GM23248 (cell line): ENCODE measurements around the gene MYO5C. TPM values are rescaled to one million over a fixed set of nuclear protein-coding genes. Genes with fewer than 3 reads are reported as not detected.

Experiments
- DNase-seq: peaks from one replicate; pipeline ENCODE4 v3.0.0-alpha.2; 2015
- H2AFZ ChIP-seq: fragments of 200-600 bp; sonication (generic); 2 replicates; pipeline ENCODE4 v1.6.1; 2016; ENCODE audit warnings: antibody characterized with exemption
- H3F3A ChIP-seq: fragments of 200-600 bp; sonication (generic); 2 replicates; pipeline ENCODE4 v1.6.1; 2016; ENCODE audit warnings: mild to moderate bottlenecking, antibody characterized with exemption, mixed run types; ENCODE audit not compliant: insufficient read depth
- H3K27ac ChIP-seq: fragments of 200-600 bp; sonication (generic); 2 replicates; pipeline ENCODE4 v1.5.1; 2016; ENCODE audit warnings: mild to moderate bottlenecking
- H3K27me3 ChIP-seq: fragments of 200-600 bp; sonication (generic); replicated peaks from 2 replicates; pipeline ENCODE4 v1.6.1; 2016; ENCODE audit warnings: mild to moderate bottlenecking; ENCODE audit not compliant: insufficient read depth
- H3K36me3 ChIP-seq: fragments of 200-600 bp; sonication (generic); 2 replicates; pipeline ENCODE4 v1.6.1; 2016; ENCODE audit warnings: low read depth, mild to moderate bottlenecking
- H3K4me1 ChIP-seq: fragments of 200-600 bp; sonication (generic); 2 replicates; pipeline ENCODE4 v1.6.1; 2016; ENCODE audit warnings: mild to moderate bottlenecking; ENCODE audit not compliant: insufficient read depth
- H3K4me2 ChIP-seq: fragments of 200-600 bp; sonication (generic); one replicate; pipeline ENCODE4 v1.6.1; 2016; ENCODE audit warnings: mild to moderate bottlenecking; ENCODE audit not compliant: unreplicated experiment
- H3K4me3 ChIP-seq: fragments of 200-600 bp; sonication (generic); 2 replicates; pipeline ENCODE4 v1.5.1; 2016; ENCODE audit warnings: mild to moderate bottlenecking
- H3K79me2 ChIP-seq: fragments of 200-600 bp; sonication (generic); 2 replicates; pipeline ENCODE4 v1.6.1; 2016; ENCODE audit warnings: mild to moderate bottlenecking; ENCODE audit not compliant: insufficient read depth
- H3K9ac ChIP-seq: fragments of 200-600 bp; sonication (generic); 2 replicates; pipeline ENCODE4 v1.6.1; 2016; ENCODE audit warnings: mild to moderate bottlenecking
- H3K9me2 ChIP-seq: fragments of 200-600 bp; sonication (generic); 2 replicates; pipeline ENCODE4 v1.6.1; 2016; ENCODE audit warnings: mixed run types, mild to moderate bottlenecking, moderate library complexity; ENCODE audit not compliant: insufficient read depth
- H3K9me3 ChIP-seq: fragments of 200-600 bp; sonication (generic); one replicate; pipeline ENCODE4 v1.6.1; 2017; ENCODE audit warnings: low read depth
- H4K20me1 ChIP-seq: fragments of 200-600 bp; sonication (generic); 2 replicates; pipeline ENCODE4 v1.6.0; 2016; ENCODE audit not compliant: insufficient read depth
- EZH2 ChIP-seq: fragments of 200-600 bp; sonication (generic); IDR thresholded peaks from 2 replicates; pipeline ENCODE4 v1.6.1; 2018; ENCODE audit warnings: antibody characterized with exemption, mild to moderate bottlenecking; ENCODE audit not compliant: insufficient read depth, poor library complexity, severe bottlenecking
- EZH2phosphoT487 ChIP-seq: fragments of 200-600 bp; sonication (generic); IDR thresholded peaks from 2 replicates; pipeline ENCODE4 v1.6.1; 2018; ENCODE audit warnings: antibody characterized with exemption, moderate library complexity, mild to moderate bottlenecking, low read depth; ENCODE audit not compliant: insufficient read depth
- WGBS, 2 experiments: methylation state at CpG; one replicate each; pipeline ENCODE4 v1.1.6; 2015 to 2017; ENCODE audit warnings: low lambda C conversion rate in 2 of 2, low coverage in 1 of 2; ENCODE audit errors: missing lambda C conversion rate in 2 of 2; 5-methylcytosine and 5-hydroxymethylcytosine counted together
- in situ Hi-C: fragments of 300-500 bp; cut with MboI; formaldehyde crosslinking; loops from 2 replicates; pipeline ENCODE4 v1.15.0; 2020
- polyA plus RNA-seq: library from polyadenylated mRNA; unstranded; fragments of >200 nt; fragmentation: Nextera tagmentation; extraction: Ambion mirVana; gene quantifications from 2 replicates; pipeline ENCODE4 v1.2.1, GENCODE V29; 2016
- total RNA-seq: library from RNA; depleted of rRNA; stranded (reverse); fragments of >200 nt; shearing (Covaris generic); gene quantifications from 2 replicates; pipeline ENCODE4 v1.2.3, GENCODE V29; 2014

Gene MYO5C
- total and polyA plus RNA-seq, 2 experiments from 2014 or later: not detected

DNA sequence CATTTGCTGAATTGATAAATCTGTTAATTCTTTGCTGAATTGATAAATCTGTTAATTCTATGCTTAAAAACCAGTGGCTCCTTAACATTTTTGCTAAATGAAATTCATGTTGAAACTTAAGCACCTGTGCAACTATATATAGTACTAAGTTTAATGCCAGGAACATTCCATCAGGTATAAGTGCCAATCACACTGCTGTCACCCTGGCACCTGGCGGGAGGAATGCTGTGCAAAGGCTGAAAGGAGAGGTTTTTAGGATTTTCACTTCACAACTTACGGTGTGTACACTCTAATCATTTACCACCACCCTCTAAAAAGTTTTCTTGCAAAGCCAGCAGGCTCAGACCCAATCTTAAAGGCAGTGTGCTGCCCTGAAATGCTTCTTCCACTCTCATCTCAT, 33.5 kb upstream of the MYO5C start:
- Histone ChIP-seq H3K79me2 (no peaks in the 10 kb centered on the region), H3K4me1 (peaks cover 5% of the 10 kb centered on the region), H3K4me2 (no peak overlapping the region), H3K36me3 (peaks cover 13% of the 10 kb centered on the region), H3K27me3 (no peaks in the 10 kb centered on the region), H2AFZ (no peak overlapping the region), H3F3A (peaks cover 14% of the 10 kb centered on the region; the same call in 1 of the 2 replicates), H3K27ac (no peak overlapping the region), H3K4me3 (no peak overlapping the region), H3K9ac (no peak overlapping the region), H3K9me3 (no peaks in the 10 kb centered on the region), H3K9me2 (no peaks in the 10 kb centered on the region), H4K20me1 (no peaks in the 10 kb centered on the region)
- in situ Hi-C loops: loop anchor here (25.0 kb wide), 1 partner anchor 408 kb away; no protein-coding TSS in a partner anchor
- TF ChIP-seq EZH2 (no peak), EZH2phosphoT487 (no peak)
- DNase-seq: no peak
- WGBS, 2 experiments: 90 to 100% methylated on average over 2 of the region's 2 CpGs

DNA sequence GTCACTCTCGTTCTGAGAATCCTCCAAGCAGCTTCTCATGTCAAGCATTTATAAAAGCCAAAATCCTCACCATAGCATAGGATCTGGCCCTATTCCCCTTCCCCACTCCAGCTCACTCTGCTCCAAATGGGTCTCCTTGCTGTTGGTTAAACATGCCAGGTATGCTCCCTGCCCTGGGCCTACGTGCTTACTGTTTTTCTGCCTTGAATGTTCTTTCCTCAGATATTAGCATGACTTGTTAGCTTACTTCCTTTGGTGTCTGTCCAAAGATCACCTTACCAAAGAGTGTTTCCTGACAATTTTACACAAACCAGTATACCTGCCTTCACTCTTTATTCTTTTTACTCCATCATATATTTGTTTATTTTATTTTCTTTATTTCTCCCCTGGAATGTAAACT, 33.1 kb upstream of the MYO5C start:
- H4K20me1 ChIP-seq: no peaks in the 10 kb centered on the region
- 89 to 93% methylated on average over 2 of the region's 2 CpGs for WGBS, 2 experiments
- H3K4me2 ChIP-seq: no peak overlapping the region
- H3K4me1 ChIP-seq: no peaks in the 10 kb centered on the region
- no peaks in the 10 kb centered on the region for H3K79me2 ChIP-seq
- 0 out of 2 replicates have a peak, but pooled peaks cover 13% of the 10 kb centered on the region for H3F3A ChIP-seq
- TF ChIP-seq EZH2 (no peak), EZH2phosphoT487 (no peak)
- no peak overlapping the region for H3K9ac ChIP-seq
- peaks cover 13% of the 10 kb centered on the region for H3K36me3 ChIP-seq
- no peak for DNase-seq
- H3K9me3 ChIP-seq: no peaks in the 10 kb centered on the region
- H3K4me3 ChIP-seq: no peak overlapping the region
- no peak overlapping the region for H3K27ac ChIP-seq
- H3K9me2 ChIP-seq: no peaks in the 10 kb centered on the region
- H2AFZ ChIP-seq: no peak overlapping the region
- no peaks in the 10 kb centered on the region for H3K27me3 ChIP-seq
- in situ Hi-C loops: loop anchor here (25.0 kb wide), 1 partner anchor 409 kb away; no protein-coding TSS in a partner anchor

DNA sequence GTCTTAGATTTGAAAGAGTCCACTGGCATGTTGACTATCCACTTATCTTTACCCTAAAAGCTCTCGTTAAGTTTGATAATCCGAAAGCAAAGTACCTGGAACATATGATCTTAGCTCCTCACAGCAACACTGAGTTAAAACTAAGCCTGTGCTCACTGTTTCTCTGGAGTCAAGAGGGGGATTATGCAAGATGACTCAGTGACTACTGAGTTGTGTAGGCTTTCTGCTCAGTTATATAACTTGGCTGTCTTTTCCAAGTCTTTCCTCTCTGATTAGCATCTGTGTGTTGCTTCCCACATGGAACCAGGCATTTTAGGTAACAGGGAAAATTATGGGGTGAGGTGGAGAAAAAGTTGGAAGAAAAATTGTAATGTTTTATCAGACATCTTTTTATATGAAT, 31.2 kb upstream of the MYO5C start:
- no peaks in the 10 kb centered on the region for H4K20me1 ChIP-seq
- no peaks in the 10 kb centered on the region for H3K27me3 ChIP-seq
- TF ChIP-seq EZH2: no peak
- no peak for TF ChIP-seq EZH2phosphoT487
- 93 to 96% methylated on average over 2 of the region's 2 CpGs for WGBS, 2 experiments
- no peak overlapping the region for H3K4me2 ChIP-seq
- H3K9me2 ChIP-seq: no peaks in the 10 kb centered on the region
- H2AFZ ChIP-seq: no peak overlapping the region
- in situ Hi-C loops: loop anchor here (25.0 kb wide), 1 partner anchor 411 kb away; no protein-coding TSS in a partner anchor
- H3K9me3 ChIP-seq: no peaks in the 10 kb centered on the region
- H3K4me3 ChIP-seq: no peak overlapping the region
- DNase-seq: peak; percentile 71
- 0 out of 2 replicates have a peak, but pooled peaks cover 7% of the 10 kb centered on the region for H3F3A ChIP-seq
- no peak overlapping the region for H3K27ac ChIP-seq
- H3K36me3 ChIP-seq: peaks cover 13% of the 10 kb centered on the region
- H3K79me2 ChIP-seq: no peaks in the 10 kb centered on the region
- H3K9ac ChIP-seq: no peak overlapping the region
- H3K4me1 ChIP-seq: no peaks in the 10 kb centered on the region

DNA sequence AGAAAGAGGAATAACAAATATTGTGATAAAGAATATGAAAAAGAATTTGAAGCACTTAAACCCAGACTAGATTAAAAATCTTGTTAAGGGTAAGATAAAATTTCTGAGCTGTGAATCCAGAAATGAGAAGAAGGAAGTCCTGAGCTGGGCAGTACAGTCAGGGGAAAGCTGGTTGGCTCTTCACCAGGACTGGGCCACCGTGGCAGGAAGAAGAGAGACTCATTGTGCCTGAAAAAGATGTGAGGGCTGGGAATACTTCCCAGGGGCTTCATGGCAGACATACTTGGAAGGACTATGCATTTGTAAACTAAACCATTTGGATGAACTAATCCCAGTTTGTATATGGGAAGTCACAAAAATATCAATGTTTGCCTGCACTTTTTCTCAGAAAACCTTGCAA, 28.5 kb upstream of the MYO5C start:
- in situ Hi-C loops: no loop called here
- no peaks in the 10 kb centered on the region for H3K79me2 ChIP-seq
- H3K4me2 ChIP-seq: no peak overlapping the region
- TF ChIP-seq EZH2 (no peak), EZH2phosphoT487 (no peak)
- H3K4me3 ChIP-seq: no peak overlapping the region
- no peaks in the 10 kb centered on the region for H3K9me2 ChIP-seq
- no peak overlapping the region for H2AFZ ChIP-seq
- H3K9me3 ChIP-seq: no peaks in the 10 kb centered on the region
- no peak overlapping the region for H3K27ac ChIP-seq
- H3F3A ChIP-seq: 0 out of 2 replicates have a peak, but pooled peaks cover 5% of the 10 kb centered on the region
- no peak overlapping the region for H3K9ac ChIP-seq
- H4K20me1 ChIP-seq: no peaks in the 10 kb centered on the region
- no peaks in the 10 kb centered on the region for H3K4me1 ChIP-seq
- peaks cover 13% of the 10 kb centered on the region for H3K36me3 ChIP-seq
- DNase-seq: no peak
- WGBS, 2 experiments: 8 to 33% methylated on average over 1 of the region's 1 CpG
- no peaks in the 10 kb centered on the region for H3K27me3 ChIP-seq
